K562 (cell line): ENCODE data around the gene MTERF4.

ENCODE experiments used
- EZH2 ChIP-seq: IDR thresholded peaks from 2 replicates; pipeline ENCODE4 v1.6.1; 2012; ENCODE audit warnings: low read depth, mild to moderate bottlenecking, inconsistent platforms, low read length, borderline replicate concordance
- JUN ChIP-seq, 2 experiments: sonication (generic) in 1 of 2; formaldehyde crosslinking in 1 of 2; IDR thresholded peaks; 2 replicates each; pipeline versions ENCODE4 v1.6.1 to v1.8.0; 2012 to 2022; ENCODE audit warnings: borderline replicate concordance in 2 of 2, mild to moderate bottlenecking in 2 of 2, improper control_type of control experiment in 1 of 2, low read depth in 1 of 2, low read length in 1 of 2, missing genetic modification reagents in 1 of 2
- PRPF4 ChIP-seq: fragments of 200-400 bp; formaldehyde crosslinking; IDR thresholded peaks from one replicate; pipeline ENCODE4 v1.6.1; 2017; ENCODE audit warnings: low read length, low read depth, mild to moderate bottlenecking; ENCODE audit not compliant: insufficient read depth, poor library complexity, severe bottlenecking
- ZC3H8 ChIP-seq: fragments of 450-650 bp; IDR thresholded peaks from 2 replicates; pipeline ENCODE4 v1.6.1; 2017
- ZNF124 ChIP-seq: sonication (generic); formaldehyde crosslinking; IDR thresholded peaks from 2 replicates; pipeline ENCODE4 v1.8.1; 2022; ENCODE audit warnings: missing genetic modification reagents
- ZNF134 ChIP-seq: fragments of 250-450 bp; sonication (Bioruptor Pico); conservative IDR thresholded peaks from 2 replicates; pipeline ENCODE4 v1.4.0; 2020
- ZNF197 ChIP-seq: fragments of 200-800 bp; sonication (Bioruptor generic); IDR thresholded peaks from 2 replicates; pipeline ENCODE4 v1.6.1; 2016; ENCODE audit warnings: low read depth, missing genetic modification characterization, missing compliant biosample characterization
- TF ChIP-seq, protein P1 (sequence below): sonication (generic); formaldehyde crosslinking; IDR thresholded peaks from 2 replicates; pipeline ENCODE4 v1.8.1; 2023; ENCODE audit warnings: mild to moderate bottlenecking, missing genetic modification reagents

DNA sequence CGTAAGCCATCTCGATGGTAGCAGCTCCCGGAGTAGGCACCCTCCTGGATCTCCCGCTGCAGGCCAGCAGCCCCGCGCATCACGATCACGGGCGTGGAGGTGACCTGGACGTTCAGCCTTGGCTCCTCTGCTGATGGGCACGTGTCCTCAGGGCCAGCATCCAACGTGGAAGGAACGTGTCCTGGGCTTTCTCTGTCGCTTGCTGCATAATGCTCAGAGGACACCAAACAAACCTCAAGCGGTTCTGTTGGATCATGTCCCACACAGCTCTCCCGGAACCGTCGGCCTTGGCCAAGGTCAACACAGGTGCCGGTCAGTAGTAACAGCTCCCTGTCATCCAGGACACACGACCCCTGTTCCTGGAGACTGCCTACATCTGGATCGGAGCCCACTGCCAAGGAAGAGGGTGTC is 24.1 kb upstream of the MTERF4 start:
- no peak for TF ChIP-seq ZNF197 (CRISPR knock-in tag)
- TF ChIP-seq ZNF134 (CRISPR knock-in tag), result no peak
- TF ChIP-seq, protein P1, sequence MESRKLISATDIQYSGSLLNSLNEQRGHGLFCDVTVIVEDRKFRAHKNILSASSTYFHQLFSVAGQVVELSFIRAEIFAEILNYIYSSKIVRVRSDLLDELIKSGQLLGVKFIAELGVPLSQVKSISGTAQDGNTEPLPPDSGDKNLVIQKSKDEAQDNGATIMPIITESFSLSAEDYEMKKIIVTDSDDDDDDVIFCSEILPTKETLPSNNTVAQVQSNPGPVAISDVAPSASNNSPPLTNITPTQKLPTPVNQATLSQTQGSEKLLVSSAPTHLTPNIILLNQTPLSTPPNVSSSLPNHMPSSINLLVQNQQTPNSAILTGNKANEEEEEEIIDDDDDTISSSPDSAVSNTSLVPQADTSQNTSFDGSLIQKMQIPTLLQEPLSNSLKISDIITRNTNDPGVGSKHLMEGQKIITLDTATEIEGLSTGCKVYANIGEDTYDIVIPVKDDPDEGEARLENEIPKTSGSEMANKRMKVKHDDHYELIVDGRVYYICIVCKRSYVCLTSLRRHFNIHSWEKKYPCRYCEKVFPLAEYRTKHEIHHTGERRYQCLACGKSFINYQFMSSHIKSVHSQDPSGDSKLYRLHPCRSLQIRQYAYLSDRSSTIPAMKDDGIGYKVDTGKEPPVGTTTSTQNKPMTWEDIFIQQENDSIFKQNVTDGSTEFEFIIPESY (CRISPR knock-in tag), result no peak
- no peak for TF ChIP-seq JUN (IDR thresholded peaks at IDR 0.05; ENCODE audit: borderline replicate concordance, low read depth, low read length)
- TF ChIP-seq JUN (CRISPR knock-in tag; IDR thresholded peaks at IDR 0.05; ENCODE audit: borderline replicate concordance), result no peak
- TF ChIP-seq PRPF4, result no peak
- TF ChIP-seq ZNF124 (CRISPR knock-in tag), result no peak
- TF ChIP-seq EZH2, result no peak
- no peak for TF ChIP-seq ZC3H8
